A673 (cell line): Measurements from ENCODE around the gene PHF2. TPM values are rescaled to one million over a fixed set of nuclear protein-coding genes. Genes with fewer than 3 reads are reported as not detected.

Source experiments
- BruUV-seq: library from RNA; stranded (reverse); fragments of 400-500 nt; replicated peaks from 2 replicates; lab custom pipeline; 2021; lab: Mats Ljungman, UMichigan
- CTCF ChIA-PET: fragments of 300-600 bp; sonication (Branson Sonifier 250); formaldehyde crosslinking; loops from one replicate; lab custom pipeline; 2022; ENCODE audit warnings: antibody characterized with exemption; lab: Charles Lee
- POLR2A ChIA-PET: fragments of 300-600 bp; sonication (Branson Sonifier 250); formaldehyde crosslinking; loops from one replicate; lab custom pipeline; 2022; ENCODE audit warnings: antibody characterized with exemption; ENCODE audit not compliant: low non-redundant PET; lab: Charles Lee
- DNase-seq: peaks from one replicate; pipeline ENCODE4 v3.0.0-alpha.2; 2015; ENCODE audit warnings: low spot score
- H3K27ac ChIP-seq: fragments of 200-600 bp; sonication (generic); 2 replicates; pipeline ENCODE4 v1.5.1; 2016; ENCODE audit warnings: mixed run types, low read depth, mild to moderate bottlenecking, mixed read lengths, antibody characterized with exemption, low read length; ENCODE audit not compliant: poor library complexity, severe bottlenecking
- H3K27me3 ChIP-seq: fragments of 200-600 bp; sonication (generic); replicated peaks from 2 replicates; pipeline ENCODE4 v1.6.1; 2017; ENCODE audit warnings: mixed run types, low read depth, mild to moderate bottlenecking, mixed read lengths, antibody characterized with exemption, low read length; ENCODE audit not compliant: insufficient read depth, poor library complexity
- H3K36me3 ChIP-seq: fragments of 200-600 bp; sonication (generic); 2 replicates; pipeline ENCODE4 v1.6.1; 2016; ENCODE audit warnings: mixed run types, mild to moderate bottlenecking, mixed read lengths, antibody characterized with exemption, low read length; ENCODE audit not compliant: insufficient read depth, poor library complexity, severe bottlenecking
- H3K4me1 ChIP-seq: fragments of 200-600 bp; sonication (generic); 2 replicates; pipeline ENCODE4 v1.6.1; 2017; ENCODE audit warnings: mixed run types, mild to moderate bottlenecking, mixed read lengths, antibody characterized with exemption, low read length; ENCODE audit not compliant: insufficient read depth, poor library complexity, severe bottlenecking
- H3K4me3 ChIP-seq: fragments of 200-600 bp; sonication (generic); 2 replicates; pipeline ENCODE4 v1.5.1; 2016; ENCODE audit warnings: low read depth, mixed run types, mild to moderate bottlenecking, mixed read lengths, low read length; ENCODE audit not compliant: poor library complexity, severe bottlenecking
- H3K9me3 ChIP-seq: fragments of 200-600 bp; sonication (generic); 2 replicates; pipeline ENCODE4 v1.6.1; 2016; ENCODE audit warnings: mixed run types, low read depth, mild to moderate bottlenecking, mixed read lengths, antibody characterized with exemption, low read length; ENCODE audit not compliant: poor library complexity, severe bottlenecking
- CTCF ChIP-seq: fragments of 300-800, 200-600 bp; sonication (generic); conservative IDR thresholded peaks from 2 replicates; pipeline ENCODE4 v1.5.1; 2017; ENCODE audit warnings: low read depth, mild to moderate bottlenecking, antibody characterized with exemption, low read length, moderate library complexity, mixed read lengths
- EZH2 ChIP-seq: fragments of 200-600 bp; sonication (generic); IDR thresholded peaks from 2 replicates; pipeline ENCODE4 v1.6.1; 2017; ENCODE audit warnings: borderline replicate concordance, low read depth, mild to moderate bottlenecking, mixed read lengths, antibody characterized with exemption, low read length; ENCODE audit not compliant: poor library complexity, severe bottlenecking
- intact Hi-C: fragments of 100-400 bp; cut with micrococcal nuclease; formaldehyde crosslinking; loops from one replicate; pipeline ENCODE4 v1.10.0; 2022; ENCODE audit not compliant: unreplicated experiment
- total RNA-seq: library from RNA; stranded (reverse); gene quantifications from 2 replicates; pipeline ENCODE4 v1.2.3, GENCODE V29; 2021

Gene PHF2
- total RNA-seq, 1 experiment from 2014 or later: 32.7 TPM

- ChIA-PET POLR2A (no interaction called here), CTCF (no interaction called here)
- intact Hi-C loops: no loop called here
- BruUV-seq: no TSS peak
- DNase-seq: no peak
- Histone ChIP-seq H3K27me3 (no peaks in the 10 kb centered on the region), H3K27ac (no peak overlapping the region), H3K9me3 (peaks cover 7% of the 10 kb centered on the region), H3K36me3 (peaks cover 22% of the 10 kb centered on the region), H3K4me3 (no peak overlapping the region), H3K4me1 (no peaks in the 10 kb centered on the region)
- TF ChIP-seq EZH2 (no peak), CTCF (no peak)
Observed at GRCh38 chr9:93636667-93637066, 60.3 kb downstream of the PHF2 start.

GRCh38 chr9:93637886-93638285 lies 61.5 kb downstream of the PHF2 start:
- Histone ChIP-seq H3K36me3 (peaks cover 22% of the 10 kb centered on the region), H3K9me3 (peaks cover 7% of the 10 kb centered on the region), H3K4me1 (no peaks in the 10 kb centered on the region), H3K4me3 (no peak overlapping the region), H3K27ac (no peak overlapping the region), H3K27me3 (no peaks in the 10 kb centered on the region)
- no peak for DNase-seq
- no TSS peak for BruUV-seq
- ChIA-PET POLR2A (no interaction called here), CTCF (no interaction called here)
- intact Hi-C loops: no loop called here
- TF ChIP-seq EZH2: no peak
- no peak for TF ChIP-seq CTCF

- Histone ChIP-seq H3K36me3 (peaks cover 22% of the 10 kb centered on the region), H3K4me3 (no peak overlapping the region), H3K4me1 (no peaks in the 10 kb centered on the region), H3K9me3 (peaks cover 7% of the 10 kb centered on the region), H3K27me3 (no peaks in the 10 kb centered on the region), H3K27ac (no peak overlapping the region)
- intact Hi-C loops: no loop called here
- DNase-seq: no peak
- CTCF ChIA-PET: no interaction called here
- no peak for TF ChIP-seq CTCF
- TF ChIP-seq EZH2: no peak
- BruUV-seq: no TSS peak
- POLR2A ChIA-PET: no interaction called here
Observed at GRCh38 chr9:93640027-93640426, 63.6 kb downstream of the PHF2 start.
